ENCODE results near the gene LCORL. TPM values are rescaled to one million over a fixed set of nuclear protein-coding genes. Genes with fewer than 3 reads are reported as not detected.

The LCORL gene
- total and polyA plus RNA-seq, 2 donors (not counting 3 experiments of a cell fraction or from before 2014, with no cell fraction given): 2.8 to 23.9 TPM

GRCh38 chr4:18056030-18056429 lies 34.5 kb upstream of the LCORL start:
- Histone ChIP-seq H4K20me1 (replicated peaks; ENCODE audit: control insufficient read depth, extremely low read depth, insufficient read depth, low read length) (no peaks in the 10 kb centered on the region), H3K9me1 (replicated peaks; ENCODE audit: control insufficient read depth, extremely low read depth, insufficient read depth, low read length) (no peaks in the 10 kb centered on the region), H3K4me1 (ENCODE audit: control insufficient read depth, extremely low read depth, insufficient read depth, low read length) (no peaks in the 10 kb centered on the region), H3K4me2 (ENCODE audit: insufficient read depth, low read length) (no peak overlapping the region), H3K36me3 (ENCODE audit: control insufficient read depth in 2 of 2, extremely low read depth in 1 of 2, insufficient read depth in 2 of 2, low read length in 2 of 2) (no peaks in the 10 kb centered on the region), H3K4me3 (replicated peaks in 1 of 3; ENCODE audit: insufficient read depth in 1 of 3, low read depth in 1 of 3, low read length in 3 of 3) (no peak overlapping the region), H3K9ac (replicated peaks; ENCODE audit: extremely low read depth, insufficient read depth, low read length) (no peak overlapping the region), H3K27me3 (ENCODE audit: control insufficient read depth in 2 of 2, insufficient read depth in 2 of 2, low read length in 2 of 2) (no peaks in the 10 kb centered on the region), H3K27ac (ENCODE audit: insufficient read depth, low read depth, low read length) (no peak overlapping the region), H2AFZ (ENCODE audit: low read depth, low read length) (no peak overlapping the region), H3K9me3 (replicated peaks; ENCODE audit: control insufficient read depth, insufficient read depth, low read length) (no peaks in the 10 kb centered on the region), H3K79me2 (ENCODE audit: control insufficient read depth, insufficient read depth, low read length) (no peaks in the 10 kb centered on the region)
- ChIA-PET POLR2A (no interaction called here), CTCF (no interaction called here)
- intact Hi-C loops (cut with micrococcal nuclease): no loop called here
- no TSS peak for BruUV-seq (replicated peaks)
- FAIRE-seq (no peak), DNase-seq (ENCODE audit: low read depth, low spot score) (no peak)
- TF ChIP-seq GATA2 (IDR thresholded peaks at IDR 0.05; ENCODE audit: insufficient read depth, insufficient read length, low read depth, low read length) (no peak), POLR2A (IDR thresholded peaks at IDR 0.05; ENCODE audit: low read depth, low read length) (no peak), POLR2AphosphoS5 (IDR thresholded peaks at IDR 0.05; ENCODE audit: insufficient read depth, low read depth, low read length) (no peak), MYC (IDR thresholded peaks at IDR 0.05; ENCODE audit: low read depth, low read length) (no peak), MAX (IDR thresholded peaks at IDR 0.05; ENCODE audit: insufficient read depth, insufficient read length) (no peak)
- TF ChIP-seq, protein P1, sequence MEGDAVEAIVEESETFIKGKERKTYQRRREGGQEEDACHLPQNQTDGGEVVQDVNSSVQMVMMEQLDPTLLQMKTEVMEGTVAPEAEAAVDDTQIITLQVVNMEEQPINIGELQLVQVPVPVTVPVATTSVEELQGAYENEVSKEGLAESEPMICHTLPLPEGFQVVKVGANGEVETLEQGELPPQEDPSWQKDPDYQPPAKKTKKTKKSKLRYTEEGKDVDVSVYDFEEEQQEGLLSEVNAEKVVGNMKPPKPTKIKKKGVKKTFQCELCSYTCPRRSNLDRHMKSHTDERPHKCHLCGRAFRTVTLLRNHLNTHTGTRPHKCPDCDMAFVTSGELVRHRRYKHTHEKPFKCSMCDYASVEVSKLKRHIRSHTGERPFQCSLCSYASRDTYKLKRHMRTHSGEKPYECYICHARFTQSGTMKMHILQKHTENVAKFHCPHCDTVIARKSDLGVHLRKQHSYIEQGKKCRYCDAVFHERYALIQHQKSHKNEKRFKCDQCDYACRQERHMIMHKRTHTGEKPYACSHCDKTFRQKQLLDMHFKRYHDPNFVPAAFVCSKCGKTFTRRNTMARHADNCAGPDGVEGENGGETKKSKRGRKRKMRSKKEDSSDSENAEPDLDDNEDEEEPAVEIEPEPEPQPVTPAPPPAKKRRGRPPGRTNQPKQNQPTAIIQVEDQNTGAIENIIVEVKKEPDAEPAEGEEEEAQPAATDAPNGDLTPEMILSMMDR (IDR thresholded peaks at IDR 0.05; ENCODE audit: extremely low read depth in 1 of 2, insufficient read depth in 1 of 2, low read depth in 1 of 2, low read length in 2 of 2): no peak
- dilution Hi-C loops (cut with MboI; ENCODE audit: extremely low pct_ligation_motif_present, low sequenced_read_pairs): no loop called here

GRCh38 chr4:18052158-18052557 lies 30.6 kb upstream of the LCORL start:
- dilution Hi-C loops (cut with MboI; ENCODE audit: extremely low pct_ligation_motif_present, low sequenced_read_pairs): no loop called here

More at GRCh38 chr4:18052158-18052557, 30.6 kb upstream of the LCORL start:
- TF ChIP-seq GATA2 (IDR thresholded peaks at IDR 0.05; ENCODE audit: insufficient read depth, insufficient read length, low read depth, low read length): no peak
- TF ChIP-seq POLR2AphosphoS5 (IDR thresholded peaks at IDR 0.05; ENCODE audit: insufficient read depth, low read depth, low read length): no peak
- no peak for TF ChIP-seq MAX (IDR thresholded peaks at IDR 0.05; ENCODE audit: insufficient read depth, insufficient read length)
- no peak for TF ChIP-seq JUN (IDR thresholded peaks at IDR 0.05; ENCODE audit: borderline replicate concordance, insufficient read depth, insufficient read length, low read depth)
- no peak for TF ChIP-seq EZH2 (IDR thresholded peaks at IDR 0.05; ENCODE audit: borderline replicate concordance, low read depth, low read length, severe bottlenecking)
- no peak for TF ChIP-seq FOS (IDR thresholded peaks at IDR 0.05; ENCODE audit: borderline replicate concordance, insufficient read depth, low read length)
- TF ChIP-seq, protein P1 (IDR thresholded peaks at IDR 0.05; ENCODE audit: extremely low read depth in 1 of 2, insufficient read depth in 1 of 2, low read depth in 1 of 2, low read length in 2 of 2): no peak
- no peak for TF ChIP-seq MYC (IDR thresholded peaks at IDR 0.05; ENCODE audit: low read depth, low read length)
- no peak for TF ChIP-seq POLR2A (IDR thresholded peaks at IDR 0.05; ENCODE audit: low read depth, low read length)
- DNase-seq (ENCODE audit: low read depth, low spot score) (no peak), FAIRE-seq (no peak)
- Histone ChIP-seq H3K27ac (ENCODE audit: insufficient read depth, low read depth, low read length) (no peak overlapping the region), H3K9me1 (replicated peaks; ENCODE audit: control insufficient read depth, extremely low read depth, insufficient read depth, low read length) (no peaks in the 10 kb centered on the region), H3K4me1 (ENCODE audit: control insufficient read depth, extremely low read depth, insufficient read depth, low read length) (no peaks in the 10 kb centered on the region), H3K9me3 (replicated peaks; ENCODE audit: control insufficient read depth, insufficient read depth, low read length) (no peaks in the 10 kb centered on the region), H3K36me3 (ENCODE audit: control insufficient read depth in 2 of 2, extremely low read depth in 1 of 2, insufficient read depth in 2 of 2, low read length in 2 of 2) (no peaks in the 10 kb centered on the region), H3K4me3 (replicated peaks in 1 of 3; ENCODE audit: insufficient read depth in 1 of 3, low read depth in 1 of 3, low read length in 3 of 3) (no peak overlapping the region), H4K20me1 (replicated peaks; ENCODE audit: control insufficient read depth, extremely low read depth, insufficient read depth, low read length) (no peaks in the 10 kb centered on the region), H3K9ac (replicated peaks; ENCODE audit: extremely low read depth, insufficient read depth, low read length) (no peak overlapping the region), H3K27me3 (ENCODE audit: control insufficient read depth in 2 of 2, insufficient read depth in 2 of 2, low read length in 2 of 2) (no peaks in the 10 kb centered on the region), H3K4me2 (ENCODE audit: insufficient read depth, low read length) (no peak overlapping the region), H3K79me2 (ENCODE audit: control insufficient read depth, insufficient read depth, low read length) (no peaks in the 10 kb centered on the region), H2AFZ (ENCODE audit: low read depth, low read length) (no peak overlapping the region)
- intact Hi-C loops (cut with micrococcal nuclease): no loop called here
- no TSS peak for BruUV-seq (replicated peaks)
- CTCF ChIA-PET: interaction anchor here (1.7 kb wide), 1 partner anchor 9 kb away, joined by 5 read pairs; no protein-coding TSS in a partner anchor
- POLR2A ChIA-PET: no interaction called here

All from endothelial cell of umbilical vein (primary cell).